WTC11 (cell line): ENCODE measurements around the gene NKAIN2. TPM values are rescaled to one million over a fixed set of nuclear protein-coding genes. Genes with fewer than 3 reads are reported as not detected.

Experiments
- ATAC-seq: fragments of 200-7000 bp; cut with Tn5 transposase; 2 replicates; pipeline ENCODE4 v1.10.0; 2021; ENCODE audit warnings: mild to moderate bottlenecking, moderate library complexity
- CTCF ChIA-PET: fragments of 300-600 bp; sonication (Branson Sonifier 250); formaldehyde crosslinking; loops from one replicate; lab custom pipeline; 2021; ENCODE audit warnings: antibody characterized with exemption; lab: Charles Lee
- POLR2A ChIA-PET: fragments of 350-600 bp; sonication (Branson Sonifier 250); formaldehyde crosslinking; loops from one replicate; lab custom pipeline; 2021; ENCODE audit warnings: antibody characterized with exemption; lab: Charles Lee
- DNase-seq: peaks from one replicate; pipeline ENCODE4 v3.0.0; 2021; ENCODE audit warnings: low spot score
- H3K27ac Mint-ChIP-seq: 2 replicates; pipeline ENCODE4 v1.8.0; 2021; ENCODE audit warnings: mixed read lengths
- H3K27me3 Mint-ChIP-seq: 2 replicates; pipeline ENCODE4 v1.8.0; 2021; ENCODE audit warnings: low read depth, mild to moderate bottlenecking, moderate library complexity, mixed read lengths
- H3K36me3 Mint-ChIP-seq: 2 replicates; pipeline ENCODE4 v1.8.0; 2021; ENCODE audit warnings: mixed read lengths
- H3K4me1 Mint-ChIP-seq: 2 replicates; pipeline ENCODE4 v1.8.0; 2022; ENCODE audit warnings: mixed read lengths
- H3K4me3 Mint-ChIP-seq: 2 replicates; pipeline ENCODE4 v1.8.0; 2021; ENCODE audit warnings: mild to moderate bottlenecking, moderate library complexity, mixed read lengths
- H3K9me3 Mint-ChIP-seq: 2 replicates; pipeline ENCODE4 v1.8.0; 2021; ENCODE audit warnings: mixed read lengths
- CDX4 ChIP-seq: fragments of 250-450 bp; sonication (Bioruptor Pico); IDR thresholded peaks from 2 replicates; pipeline ENCODE4 v1.9.0; 2021; ENCODE audit warnings: moderate library complexity, mild to moderate bottlenecking, inconsistent platforms, borderline replicate concordance
- E2F1 ChIP-seq: sonication (generic); formaldehyde crosslinking; IDR thresholded peaks from 2 replicates; pipeline ENCODE4 v1.8.0; 2022; ENCODE audit warnings: mild to moderate bottlenecking, missing genetic modification reagents
- ETV6 ChIP-seq: sonication (generic); formaldehyde crosslinking; IDR thresholded peaks from 2 replicates; pipeline ENCODE4 v1.8.1; 2022; ENCODE audit warnings: mild to moderate bottlenecking, missing genetic modification reagents
- FOXJ3 ChIP-seq: sonication (generic); formaldehyde crosslinking; IDR thresholded peaks from 2 replicates; pipeline ENCODE4 v1.9.0; 2021; ENCODE audit warnings: missing genetic modification reagents, mild to moderate bottlenecking, borderline replicate concordance
- HMGXB4 ChIP-seq: sonication (generic); formaldehyde crosslinking; IDR thresholded peaks from 2 replicates; pipeline ENCODE4 v1.8.1; 2023; ENCODE audit warnings: mild to moderate bottlenecking, moderate library complexity, missing genetic modification reagents
- JUN ChIP-seq: sonication (generic); formaldehyde crosslinking; IDR thresholded peaks from 2 replicates; pipeline ENCODE4 v1.8.0; 2023; ENCODE audit warnings: mild to moderate bottlenecking, missing genetic modification reagents
- MXD4 ChIP-seq: fragments of 250-450 bp; sonication (Bioruptor Pico); IDR thresholded peaks from 2 replicates; pipeline ENCODE4 v1.8.0; 2021; ENCODE audit warnings: mild to moderate bottlenecking, moderate library complexity, borderline replicate concordance
- NR3C1 ChIP-seq: sonication (generic); formaldehyde crosslinking; conservative IDR thresholded peaks from 2 replicates; pipeline ENCODE4 v1.8.1; 2023; ENCODE audit warnings: low read depth, mild to moderate bottlenecking, missing genetic modification reagents
- RORB ChIP-seq: fragments of 250-450 bp; sonication (Bioruptor Pico); IDR thresholded peaks from 2 replicates; pipeline ENCODE4 v1.9.0; 2021; ENCODE audit warnings: mild to moderate bottlenecking
- SP1 ChIP-seq: sonication (generic); formaldehyde crosslinking; conservative IDR thresholded peaks from 2 replicates; pipeline ENCODE4 v1.8.1; 2022; ENCODE audit warnings: missing genetic modification reagents
- TCF7 ChIP-seq: sonication (generic); formaldehyde crosslinking; IDR thresholded peaks from 2 replicates; pipeline ENCODE4 v1.8.0; 2022; ENCODE audit warnings: mild to moderate bottlenecking, low read depth, missing genetic modification reagents, moderate library complexity
- TEAD1 ChIP-seq: sonication (generic); formaldehyde crosslinking; IDR thresholded peaks from 2 replicates; pipeline ENCODE4 v1.8.0; 2022; ENCODE audit warnings: mild to moderate bottlenecking, missing genetic modification reagents
- TP53 ChIP-seq: sonication (generic); formaldehyde crosslinking; IDR thresholded peaks from 2 replicates; pipeline ENCODE4 v1.8.1; 2023; ENCODE audit warnings: mild to moderate bottlenecking, missing genetic modification reagents
- ZNF121 ChIP-seq: sonication (generic); formaldehyde crosslinking; IDR thresholded peaks from 2 replicates; pipeline ENCODE4 v1.8.0; 2023; ENCODE audit warnings: missing genetic modification reagents
- ZNF219 ChIP-seq: sonication (generic); formaldehyde crosslinking; IDR thresholded peaks from 2 replicates; pipeline ENCODE4 v1.8.0; 2023; ENCODE audit warnings: missing genetic modification reagents, mild to moderate bottlenecking, borderline replicate concordance
- ZNF232 ChIP-seq: sonication (generic); formaldehyde crosslinking; IDR thresholded peaks from 2 replicates; pipeline ENCODE4 v1.8.0; 2022; ENCODE audit warnings: mild to moderate bottlenecking, missing genetic modification reagents
- ZNF317 ChIP-seq: sonication (generic); formaldehyde crosslinking; IDR thresholded peaks from 2 replicates; pipeline ENCODE4 v1.8.1; 2023; ENCODE audit warnings: low read depth, mild to moderate bottlenecking, moderate library complexity, missing genetic modification reagents, borderline replicate concordance
- ZNF396 ChIP-seq: fragments of 250-450 bp; sonication (Bioruptor Pico); IDR thresholded peaks from 2 replicates; pipeline ENCODE4 v1.8.0; 2021; ENCODE audit warnings: mild to moderate bottlenecking, moderate library complexity, borderline replicate concordance
- ZNF671 ChIP-seq: fragments of 250-450 bp; sonication (Bioruptor Pico); IDR thresholded peaks from 2 replicates; pipeline ENCODE4 v1.8.0; 2021; ENCODE audit warnings: mild to moderate bottlenecking
- total RNA-seq: library from RNA; stranded (reverse); gene quantifications from 3 replicates; pipeline ENCODE4 v1.2.3, GENCODE V29; 2021
- TF ChIP-seq, protein P1 (sequence below): sonication (generic); formaldehyde crosslinking; IDR thresholded peaks from 2 replicates; pipeline ENCODE4 v1.8.0; 2022; ENCODE audit warnings: mild to moderate bottlenecking, missing genetic modification reagents
- TF ChIP-seq, protein P2 (sequence below): sonication (generic); formaldehyde crosslinking; IDR thresholded peaks from 2 replicates; pipeline ENCODE4 v1.8.1; 2023; ENCODE audit warnings: mild to moderate bottlenecking, missing genetic modification reagents
- TF ChIP-seq, protein P3 (sequence below): sonication (generic); formaldehyde crosslinking; IDR thresholded peaks from 2 replicates; pipeline ENCODE4 v1.8.1; 2023; ENCODE audit warnings: mild to moderate bottlenecking, missing genetic modification reagents, moderate library complexity
- TF ChIP-seq, protein P4 (sequence below): fragments of 250-450 bp; sonication (Bioruptor Pico); IDR thresholded peaks from 2 replicates; pipeline ENCODE4 v1.9.0; 2021; ENCODE audit warnings: mild to moderate bottlenecking, borderline replicate concordance

The NKAIN2 gene
- total RNA-seq, 1 experiment from 2014 or later: 0.33 TPM

- TF ChIP-seq, protein P1, sequence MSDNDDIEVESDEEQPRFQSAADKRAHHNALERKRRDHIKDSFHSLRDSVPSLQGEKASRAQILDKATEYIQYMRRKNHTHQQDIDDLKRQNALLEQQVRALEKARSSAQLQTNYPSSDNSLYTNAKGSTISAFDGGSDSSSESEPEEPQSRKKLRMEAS (CRISPR knock-in tag): no peak
- TF ChIP-seq, protein P2, sequence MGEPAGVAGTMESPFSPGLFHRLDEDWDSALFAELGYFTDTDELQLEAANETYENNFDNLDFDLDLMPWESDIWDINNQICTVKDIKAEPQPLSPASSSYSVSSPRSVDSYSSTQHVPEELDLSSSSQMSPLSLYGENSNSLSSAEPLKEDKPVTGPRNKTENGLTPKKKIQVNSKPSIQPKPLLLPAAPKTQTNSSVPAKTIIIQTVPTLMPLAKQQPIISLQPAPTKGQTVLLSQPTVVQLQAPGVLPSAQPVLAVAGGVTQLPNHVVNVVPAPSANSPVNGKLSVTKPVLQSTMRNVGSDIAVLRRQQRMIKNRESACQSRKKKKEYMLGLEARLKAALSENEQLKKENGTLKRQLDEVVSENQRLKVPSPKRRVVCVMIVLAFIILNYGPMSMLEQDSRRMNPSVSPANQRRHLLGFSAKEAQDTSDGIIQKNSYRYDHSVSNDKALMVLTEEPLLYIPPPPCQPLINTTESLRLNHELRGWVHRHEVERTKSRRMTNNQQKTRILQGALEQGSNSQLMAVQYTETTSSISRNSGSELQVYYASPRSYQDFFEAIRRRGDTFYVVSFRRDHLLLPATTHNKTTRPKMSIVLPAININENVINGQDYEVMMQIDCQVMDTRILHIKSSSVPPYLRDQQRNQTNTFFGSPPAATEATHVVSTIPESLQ (CRISPR knock-in tag): no peak
- TF ChIP-seq SP1 (no peak), JUN (CRISPR knock-in tag) (no peak)
Measured at GRCh38 chr6:124496334-124496733, 692.7 kb downstream of the NKAIN2 start (continued).

- ATAC-seq: no peak
- Mint-ChIP-seq H3K4me1 (peaks cover 20% of the 10 kb centered on the region), H3K27ac (no peak overlapping the region), H3K9me3 (no peaks in the 10 kb centered on the region), H3K4me3 (no peak overlapping the region), H3K36me3 (no peaks in the 10 kb centered on the region), H3K27me3 (no peaks in the 10 kb centered on the region)
- DNase-seq: no peak
- TF ChIP-seq ZNF121 (CRISPR knock-in tag) (no peak), HMGXB4 (CRISPR knock-in tag) (no peak), SP1 (no peak), RORB (CRISPR knock-in tag) (no peak), TEAD1 (CRISPR knock-in tag) (no peak), FOXJ3 (no peak), ETV6 (CRISPR knock-in tag) (no peak), ZNF219 (CRISPR knock-in tag) (no peak), E2F1 (CRISPR knock-in tag) (no peak), TP53 (CRISPR knock-in tag) (no peak), ZNF317 (CRISPR knock-in tag) (no peak), ZNF671 (CRISPR knock-in tag) (no peak), ZNF232 (CRISPR knock-in tag) (no peak), ZNF396 (CRISPR knock-in tag) (no peak), NR3C1 (CRISPR knock-in tag) (no peak), TCF7 (CRISPR knock-in tag) (no peak), MXD4 (CRISPR knock-in tag) (no peak), CDX4 (CRISPR knock-in tag) (no peak)
- TF ChIP-seq, protein P3, sequence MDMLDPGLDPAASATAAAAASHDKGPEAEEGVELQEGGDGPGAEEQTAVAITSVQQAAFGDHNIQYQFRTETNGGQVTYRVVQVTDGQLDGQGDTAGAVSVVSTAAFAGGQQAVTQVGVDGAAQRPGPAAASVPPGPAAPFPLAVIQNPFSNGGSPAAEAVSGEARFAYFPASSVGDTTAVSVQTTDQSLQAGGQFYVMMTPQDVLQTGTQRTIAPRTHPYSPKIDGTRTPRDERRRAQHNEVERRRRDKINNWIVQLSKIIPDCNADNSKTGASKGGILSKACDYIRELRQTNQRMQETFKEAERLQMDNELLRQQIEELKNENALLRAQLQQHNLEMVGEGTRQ (CRISPR knock-in tag): no peak
- TF ChIP-seq, protein P4, sequence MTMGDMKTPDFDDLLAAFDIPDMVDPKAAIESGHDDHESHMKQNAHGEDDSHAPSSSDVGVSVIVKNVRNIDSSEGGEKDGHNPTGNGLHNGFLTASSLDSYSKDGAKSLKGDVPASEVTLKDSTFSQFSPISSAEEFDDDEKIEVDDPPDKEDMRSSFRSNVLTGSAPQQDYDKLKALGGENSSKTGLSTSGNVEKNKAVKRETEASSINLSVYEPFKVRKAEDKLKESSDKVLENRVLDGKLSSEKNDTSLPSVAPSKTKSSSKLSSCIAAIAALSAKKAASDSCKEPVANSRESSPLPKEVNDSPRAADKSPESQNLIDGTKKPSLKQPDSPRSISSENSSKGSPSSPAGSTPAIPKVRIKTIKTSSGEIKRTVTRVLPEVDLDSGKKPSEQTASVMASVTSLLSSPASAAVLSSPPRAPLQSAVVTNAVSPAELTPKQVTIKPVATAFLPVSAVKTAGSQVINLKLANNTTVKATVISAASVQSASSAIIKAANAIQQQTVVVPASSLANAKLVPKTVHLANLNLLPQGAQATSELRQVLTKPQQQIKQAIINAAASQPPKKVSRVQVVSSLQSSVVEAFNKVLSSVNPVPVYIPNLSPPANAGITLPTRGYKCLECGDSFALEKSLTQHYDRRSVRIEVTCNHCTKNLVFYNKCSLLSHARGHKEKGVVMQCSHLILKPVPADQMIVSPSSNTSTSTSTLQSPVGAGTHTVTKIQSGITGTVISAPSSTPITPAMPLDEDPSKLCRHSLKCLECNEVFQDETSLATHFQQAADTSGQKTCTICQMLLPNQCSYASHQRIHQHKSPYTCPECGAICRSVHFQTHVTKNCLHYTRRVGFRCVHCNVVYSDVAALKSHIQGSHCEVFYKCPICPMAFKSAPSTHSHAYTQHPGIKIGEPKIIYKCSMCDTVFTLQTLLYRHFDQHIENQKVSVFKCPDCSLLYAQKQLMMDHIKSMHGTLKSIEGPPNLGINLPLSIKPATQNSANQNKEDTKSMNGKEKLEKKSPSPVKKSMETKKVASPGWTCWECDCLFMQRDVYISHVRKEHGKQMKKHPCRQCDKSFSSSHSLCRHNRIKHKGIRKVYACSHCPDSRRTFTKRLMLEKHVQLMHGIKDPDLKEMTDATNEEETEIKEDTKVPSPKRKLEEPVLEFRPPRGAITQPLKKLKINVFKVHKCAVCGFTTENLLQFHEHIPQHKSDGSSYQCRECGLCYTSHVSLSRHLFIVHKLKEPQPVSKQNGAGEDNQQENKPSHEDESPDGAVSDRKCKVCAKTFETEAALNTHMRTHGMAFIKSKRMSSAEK (CRISPR knock-in tag): no peak
- CTCF ChIA-PET: no interaction called here
- POLR2A ChIA-PET: no interaction called here
Measured at GRCh38 chr6:124512431-124512830, 708.8 kb downstream of the NKAIN2 start.
